ENCODE measurements around the gene TAS2R41. TPM values are rescaled to one million over a fixed set of nuclear protein-coding genes. Genes with fewer than 3 reads are reported as not detected.

Gene TAS2R41
- total RNA-seq, 1 donor from 2014 or later: not detected

- no peak for DNase-seq (ENCODE audit: low spot score, unreplicated experiment)
- Mint-ChIP-seq H3K4me3 (ENCODE audit: low read depth) (no peak overlapping the region), H3K27me3 (no peaks in the 10 kb centered on the region), H3K4me1 (ENCODE audit: low read depth) (no peaks in the 10 kb centered on the region), H3K27ac (no peak overlapping the region), H3K36me3 (ENCODE audit: insufficient read depth) (no peaks in the 10 kb centered on the region), H3K9me3 (ENCODE audit: low read depth) (no peaks in the 10 kb centered on the region)
- TF ChIP-seq CTCF (IDR thresholded peaks at IDR 0.05; ENCODE audit: unreplicated experiment): no peak
Observed at GRCh38 chr7:143487061-143487460, 9.4 kb downstream of the TAS2R41 start.

- no peak overlapping the region for H3K4me3 Mint-ChIP-seq (ENCODE audit: low read depth)
- H3K36me3 Mint-ChIP-seq (ENCODE audit: insufficient read depth): no peaks in the 10 kb centered on the region
- no peaks in the 10 kb centered on the region for H3K4me1 Mint-ChIP-seq (ENCODE audit: low read depth)
Observed at GRCh38 chr7:143487566-143487965, 9.9 kb downstream of the TAS2R41 start.

GRCh38 chr7:143490717-143491306 lies 13.1 kb downstream of the TAS2R41 start:
- H3K27ac Mint-ChIP-seq: no peak overlapping the region
- H3K9me3 Mint-ChIP-seq (ENCODE audit: low read depth): no peaks in the 10 kb centered on the region
- no peak overlapping the region for H3K4me3 Mint-ChIP-seq (ENCODE audit: low read depth)
- no peaks in the 10 kb centered on the region for H3K27me3 Mint-ChIP-seq
- no peaks in the 10 kb centered on the region for H3K4me1 Mint-ChIP-seq (ENCODE audit: low read depth)
- DNase-seq (ENCODE audit: low spot score, unreplicated experiment): no peak
- no peaks in the 10 kb centered on the region for H3K36me3 Mint-ChIP-seq (ENCODE audit: insufficient read depth)
- TF ChIP-seq CTCF (IDR thresholded peaks at IDR 0.05; ENCODE audit: unreplicated experiment): peak; percentile 52

More at GRCh38 chr7:143487566-143487965, 9.9 kb downstream of the TAS2R41 start:
- no peak overlapping the region for H3K27ac Mint-ChIP-seq
- TF ChIP-seq CTCF (IDR thresholded peaks at IDR 0.05; ENCODE audit: unreplicated experiment): no peak
- DNase-seq (ENCODE audit: low spot score, unreplicated experiment): no peak
- H3K9me3 Mint-ChIP-seq (ENCODE audit: low read depth): no peaks in the 10 kb centered on the region
- H3K27me3 Mint-ChIP-seq: no peaks in the 10 kb centered on the region

- DNase-seq (ENCODE audit: low spot score, unreplicated experiment): no peak
- Mint-ChIP-seq H3K36me3 (ENCODE audit: insufficient read depth) (no peaks in the 10 kb centered on the region), H3K27me3 (no peaks in the 10 kb centered on the region), H3K9me3 (ENCODE audit: low read depth) (no peaks in the 10 kb centered on the region), H3K4me1 (ENCODE audit: low read depth) (no peaks in the 10 kb centered on the region), H3K27ac (no peak overlapping the region), H3K4me3 (ENCODE audit: low read depth) (no peak overlapping the region)
- TF ChIP-seq CTCF (IDR thresholded peaks at IDR 0.05; ENCODE audit: unreplicated experiment): no peak
Observed at GRCh38 chr7:143492043-143492471, 14.4 kb downstream of the TAS2R41 start.

GRCh38 chr7:143492799-143493739 lies 15.4 kb downstream of the TAS2R41 start:
- no peaks in the 10 kb centered on the region for H3K27me3 Mint-ChIP-seq
- no peak for DNase-seq (ENCODE audit: low spot score, unreplicated experiment)
- no peaks in the 10 kb centered on the region for H3K4me1 Mint-ChIP-seq (ENCODE audit: low read depth)
- H3K4me3 Mint-ChIP-seq (ENCODE audit: low read depth): no peak overlapping the region
- H3K36me3 Mint-ChIP-seq (ENCODE audit: insufficient read depth): no peaks in the 10 kb centered on the region
- no peak for TF ChIP-seq CTCF (IDR thresholded peaks at IDR 0.05; ENCODE audit: unreplicated experiment)
- no peak overlapping the region for H3K27ac Mint-ChIP-seq
- H3K9me3 Mint-ChIP-seq (ENCODE audit: low read depth): no peaks in the 10 kb centered on the region

Data from progenitor cell of endocrine pancreas (in vitro differentiated cells).